K562 (cell line): ENCODE data around the gene ERCC3. TPM values are rescaled to one million over a fixed set of nuclear protein-coding genes. Genes with fewer than 3 reads are reported as not detected.

Experiments
- ATAC-seq: fragments of 200-7000 bp; cut with Tn5 transposase; 3 replicates; pipeline ENCODE4 v1.9.1; 2020; ENCODE audit warnings: moderate library complexity
- BruUV-seq: library from RNA; stranded (reverse); fragments of 400-500 nt; replicated peaks from 2 replicates; lab custom pipeline; 2021; lab: Mats Ljungman, UMichigan
- CTCF ChIA-PET: fragments of 300-600 bp; formaldehyde crosslinking; extraction: SDS; loops from one replicate; lab custom pipeline; 2021; ENCODE audit warnings: low intra/inter-chr PET ratio; lab: Yijun Ruan, JAX
- POLR2A ChIA-PET: fragments of 300-600, 350-650 bp; sonication (Branson Sonifier 250); formaldehyde crosslinking; extraction: SDS; loops from one replicate; lab custom pipeline; 2021; ENCODE audit warnings: antibody characterized with exemption, inconsistent platforms; lab: Yijun Ruan, JAX
- DNase-seq, 4 experiments: peaks; one replicate each; pipeline versions ENCODE4 v3.0.0 to v3.0.0-alpha.2; 2011 to 2018; ENCODE audit warnings: low spot score in 3 of 4, mixed read lengths in 3 of 4; ENCODE audit errors: extremely low read depth in 1 of 4
- FAIRE-seq: peaks from 2 replicates; lab custom pipeline; 2011; peaks lifted over from hg19 to GRCh38; lab: Jason Lieb, UNC
- H2AFZ ChIP-seq: 2 replicates; pipeline ENCODE4 v1.6.0; 2011; ENCODE audit warnings: low read depth, low read length, control low read depth, inconsistent platforms
- H3K27ac ChIP-seq: fragments of 200-600 bp; 3 replicates; pipeline ENCODE4 v1.8.0; 2011; ENCODE audit warnings: low read depth, mild to moderate bottlenecking, control low read depth, inconsistent platforms, low read length, moderate library complexity, mixed read lengths; ENCODE audit errors: extremely low read depth
- H3K27me3 ChIP-seq, 2 experiments: fragments of 300-600 bp in 1 of 2; 2 replicates in 1 of 2; 3 replicates in 1 of 2; pipeline versions ENCODE4 v1.6.0 to v1.8.0; 2011; ENCODE audit warnings: inconsistent platforms in 2 of 2, low read length in 2 of 2, mild to moderate bottlenecking in 1 of 2, mixed read lengths in 1 of 2, moderate library complexity in 1 of 2; ENCODE audit not compliant: control insufficient read depth in 2 of 2, insufficient read depth in 2 of 2
- H3K36me3 ChIP-seq: fragments of 300-600 bp; 3 replicates; pipeline ENCODE4 v1.8.0; 2011; ENCODE audit warnings: mild to moderate bottlenecking, low read length, inconsistent platforms; ENCODE audit not compliant: control insufficient read depth, insufficient read depth
- H3K4me1 ChIP-seq, 2 experiments: fragments of 200-600 bp in 1 of 2; replicated peaks in 1 of 2; 2 replicates in 1 of 2; 3 replicates in 1 of 2; pipeline versions ENCODE4 v1.5.1 to v1.8.0; 2011; ENCODE audit warnings: inconsistent platforms in 2 of 2, low read length in 2 of 2, mild to moderate bottlenecking in 1 of 2, mixed read lengths in 1 of 2, moderate library complexity in 1 of 2; ENCODE audit not compliant: control insufficient read depth in 2 of 2, insufficient read depth in 2 of 2
- H3K4me2 ChIP-seq: 2 replicates; pipeline ENCODE4 v1.6.1; 2011; ENCODE audit warnings: low read length, control low read depth, inconsistent platforms, mixed read lengths; ENCODE audit not compliant: insufficient read depth
- H3K4me3 ChIP-seq: fragments of 200-600 bp; sonication (generic), shearing (Covaris generic); 2 replicates; pipeline ENCODE4 v1.5.1; 2016; ENCODE audit warnings: control low read depth, inconsistent platforms
- H3K79me2 ChIP-seq: fragments of 200-600 bp; 3 replicates; pipeline ENCODE4 v1.8.0; 2011; ENCODE audit warnings: low read length, inconsistent platforms; ENCODE audit not compliant: control insufficient read depth, insufficient read depth
- H3K9ac ChIP-seq, 2 experiments: 2 replicates each; pipeline versions ENCODE4 v1.6.0 to v1.6.1; 2011; ENCODE audit warnings: low read depth in 2 of 2, low read length in 2 of 2, control low read depth in 1 of 2, inconsistent platforms in 1 of 2, mild to moderate bottlenecking in 1 of 2, mixed read lengths in 1 of 2; ENCODE audit not compliant: insufficient read depth in 1 of 2
- H3K9me1 ChIP-seq: one replicate; pipeline ENCODE4 v1.6.0; 2011; ENCODE audit warnings: inconsistent platforms, mild to moderate bottlenecking, low read length, moderate library complexity; ENCODE audit not compliant: control insufficient read depth, insufficient read depth
- H3K9me3 ChIP-seq: replicated peaks from 2 replicates; pipeline ENCODE4 v1.5.1; 2011; ENCODE audit warnings: low read depth, low read length, inconsistent platforms; ENCODE audit not compliant: control insufficient read depth, insufficient read depth
- H4K20me1 ChIP-seq: replicated peaks from 2 replicates; pipeline ENCODE4 v1.6.1; 2011; ENCODE audit warnings: low read length, inconsistent platforms, mixed read lengths; ENCODE audit not compliant: control insufficient read depth, insufficient read depth
- PHTF2 ChIP-seq: fragments of 250-450 bp; sonication (Bioruptor Pico); IDR thresholded peaks from 2 replicates; pipeline ENCODE4 v1.5.0; 2021; ENCODE audit warnings: mild to moderate bottlenecking
- SPI1 ChIP-seq: IDR thresholded peaks from 2 replicates; pipeline ENCODE4 v1.6.1; 2011; ENCODE audit warnings: low read depth, low read length, control low read depth, borderline replicate concordance
- WGBS: fragments of 100-300 bp; shearing (Covaris generic); methylation state at CpG from one replicate; pipeline ENCODE4 v1.1.6; 2016; ENCODE audit warnings: low coverage, mixed read lengths; ENCODE audit not compliant: insufficient coverage; ENCODE audit errors: missing lambda C conversion rate; 5-methylcytosine and 5-hydroxymethylcytosine counted together
- in situ Hi-C: fragments of 300-500 bp; cut with MboI; formaldehyde crosslinking; loops from 4 replicates; pipeline ENCODE4 v1.15.0; 2018; ENCODE audit warnings: inconsistent platforms, mixed read lengths
- intact Hi-C: fragments of 100-400 bp; cut with micrococcal nuclease; formaldehyde crosslinking; loops from 2 replicates; pipeline ENCODE4 v1.14.2; 2022
- polyA plus RNA-seq, 8 experiments: library from polyadenylated mRNA; depleted of rRNA in 4 of 8; stranded (reverse) in 5 of 8; unstranded in 3 of 8; fragments of >200 nt; fragmentation: Nextera tagmentation in 2 of 8; fragmentation: Illumina TruSeq in 1 of 8; extraction: Ambion mirVana in 2 of 8; extraction: Trizol in 1 of 8; gene quantifications; 2 replicates each; pipeline versions ENCODE4 v1.2.1 to v1.2.3, GENCODE V29; 2011 to 2014; ENCODE audit warnings: inconsistent platforms in 1 of 8, missing spikeins in 1 of 8
- total RNA-seq, 7 experiments: library from RNA; depleted of rRNA in 6 of 7; stranded (reverse); fragments of >200 nt in 6 of 7; fragmentation: Illumina TruSeq in 2 of 7; extraction: Trizol in 2 of 7; gene quantifications; 2 replicates each; pipeline versions ENCODE4 v1.2.1 to v1.2.3, GENCODE V29; 2011 to 2021; ENCODE audit warnings: low replicate concordance in 1 of 7
- TF ChIP-seq, protein P1 (sequence below): fragments of 450-650 bp; IDR thresholded peaks from 2 replicates; pipeline ENCODE4 v1.6.1; 2017; ENCODE audit warnings: antibody characterized with exemption, mild to moderate bottlenecking

ERCC3 gene
- total and polyA plus RNA-seq, 9 of the 15 experiments (the other 6 are each of a cell fraction or from before 2014, with no cell fraction given): 17.9 to 61.5 (median 43.1) TPM

DNA sequence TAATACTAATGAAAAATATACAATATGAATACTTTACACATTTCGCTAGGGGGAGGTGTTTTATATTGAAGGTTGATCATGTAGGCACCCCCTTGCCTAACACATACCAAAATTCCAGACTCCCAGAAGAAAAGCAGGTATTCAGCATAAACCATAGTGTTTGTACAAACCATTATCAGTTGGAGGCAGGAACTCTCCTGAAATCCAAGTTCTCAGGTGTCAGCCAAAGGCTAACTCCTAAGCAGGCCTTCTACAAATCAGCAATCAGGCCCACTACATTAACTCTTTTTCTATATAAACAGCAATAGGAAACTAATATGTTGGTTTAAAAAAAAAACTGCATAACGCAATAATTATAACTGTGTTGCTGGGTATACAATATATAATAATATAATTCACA, 49.3 kb upstream of the ERCC3 start:
- Histone ChIP-seq H3K9ac (no peak overlapping the region), H3K4me1 (no peaks in the 10 kb centered on the region; a peak in 1 of 5 replicates), H3K9me3 (no peaks in the 10 kb centered on the region), H3K4me2 (no peak overlapping the region), H3K27me3 (no peaks in the 10 kb centered on the region), H3K9me1 (no peaks in the 10 kb centered on the region), H3K27ac (no peak overlapping the region), H4K20me1 (peaks cover 5% of the 10 kb centered on the region; the same call in 1 of the 2 replicates), H3K79me2 (peaks cover 21% of the 10 kb centered on the region), H3K4me3 (no peak overlapping the region), H3K36me3 (peaks cover 13% of the 10 kb centered on the region), H2AFZ (no peak overlapping the region)
- TF ChIP-seq PHTF2 (CRISPR knock-in tag): no peak
- BruUV-seq: no TSS peak
- FAIRE-seq (no peak), ATAC-seq (no peak), DNase-seq (no peak)
- in situ Hi-C loops: no loop called here
- intact Hi-C loops: no loop called here
- 65% methylated on average over 2 of the region's 2 CpGs for WGBS
- CTCF ChIA-PET: no interaction called here
- POLR2A ChIA-PET: no interaction called here

DNA sequence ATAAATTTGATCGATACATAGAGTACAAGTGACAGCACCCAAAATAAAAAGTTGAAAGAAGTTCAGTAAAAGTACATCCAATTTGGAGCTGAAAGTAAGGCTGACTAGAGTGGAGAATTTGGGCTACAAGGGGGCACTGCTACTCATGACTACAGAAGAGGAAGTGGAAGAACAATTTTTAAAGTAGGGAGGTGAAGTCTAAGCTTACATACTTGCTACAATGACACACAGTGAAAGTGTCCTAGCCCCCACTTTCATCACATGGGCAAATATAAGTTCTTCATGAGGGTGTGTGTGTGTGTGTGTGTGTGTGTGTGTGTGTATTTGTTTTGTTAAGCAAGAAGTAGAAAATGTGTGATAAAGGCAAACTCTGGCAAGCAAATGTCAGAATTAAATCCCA, 48.2 kb upstream of the ERCC3 start:
- TF ChIP-seq, protein P1, sequence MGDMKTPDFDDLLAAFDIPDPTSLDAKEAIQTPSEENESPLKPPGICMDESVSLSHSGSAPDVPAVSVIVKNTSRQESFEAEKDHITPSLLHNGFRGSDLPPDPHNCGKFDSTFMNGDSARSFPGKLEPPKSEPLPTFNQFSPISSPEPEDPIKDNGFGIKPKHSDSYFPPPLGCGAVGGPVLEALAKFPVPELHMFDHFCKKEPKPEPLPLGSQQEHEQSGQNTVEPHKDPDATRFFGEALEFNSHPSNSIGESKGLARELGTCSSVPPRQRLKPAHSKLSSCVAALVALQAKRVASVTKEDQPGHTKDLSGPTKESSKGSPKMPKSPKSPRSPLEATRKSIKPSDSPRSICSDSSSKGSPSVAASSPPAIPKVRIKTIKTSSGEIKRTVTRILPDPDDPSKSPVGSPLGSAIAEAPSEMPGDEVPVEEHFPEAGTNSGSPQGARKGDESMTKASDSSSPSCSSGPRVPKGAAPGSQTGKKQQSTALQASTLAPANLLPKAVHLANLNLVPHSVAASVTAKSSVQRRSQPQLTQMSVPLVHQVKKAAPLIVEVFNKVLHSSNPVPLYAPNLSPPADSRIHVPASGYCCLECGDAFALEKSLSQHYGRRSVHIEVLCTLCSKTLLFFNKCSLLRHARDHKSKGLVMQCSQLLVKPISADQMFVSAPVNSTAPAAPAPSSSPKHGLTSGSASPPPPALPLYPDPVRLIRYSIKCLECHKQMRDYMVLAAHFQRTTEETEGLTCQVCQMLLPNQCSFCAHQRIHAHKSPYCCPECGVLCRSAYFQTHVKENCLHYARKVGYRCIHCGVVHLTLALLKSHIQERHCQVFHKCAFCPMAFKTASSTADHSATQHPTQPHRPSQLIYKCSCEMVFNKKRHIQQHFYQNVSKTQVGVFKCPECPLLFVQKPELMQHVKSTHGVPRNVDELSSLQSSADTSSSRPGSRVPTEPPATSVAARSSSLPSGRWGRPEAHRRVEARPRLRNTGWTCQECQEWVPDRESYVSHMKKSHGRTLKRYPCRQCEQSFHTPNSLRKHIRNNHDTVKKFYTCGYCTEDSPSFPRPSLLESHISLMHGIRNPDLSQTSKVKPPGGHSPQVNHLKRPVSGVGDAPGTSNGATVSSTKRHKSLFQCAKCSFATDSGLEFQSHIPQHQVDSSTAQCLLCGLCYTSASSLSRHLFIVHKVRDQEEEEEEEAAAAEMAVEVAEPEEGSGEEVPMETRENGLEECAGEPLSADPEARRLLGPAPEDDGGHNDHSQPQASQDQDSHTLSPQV: no peak
- TF ChIP-seq SPI1: peak; percentile 52; the same call in 1 of the 2 replicates
- Histone ChIP-seq H3K4me2 (no peak overlapping the region), H3K27me3 (no peaks in the 10 kb centered on the region), H3K27ac (no peak overlapping the region), H3K4me3 (no peak overlapping the region), H3K9me1 (no peaks in the 10 kb centered on the region), H4K20me1 (no peaks in the 10 kb centered on the region), H2AFZ (no peak overlapping the region), H3K36me3 (peaks cover 13% of the 10 kb centered on the region), H3K79me2 (peaks cover 20% of the 10 kb centered on the region), H3K4me1 (no peaks in the 10 kb centered on the region), H3K9ac (no peak overlapping the region), H3K9me3 (no peaks in the 10 kb centered on the region)
- POLR2A ChIA-PET: no interaction called here
- CTCF ChIA-PET: interaction anchor here (0.5 kb wide), 1 partner anchor 166 kb away, joined by 3 read pairs; no protein-coding TSS in a partner anchor
- WGBS: 100% methylated on average over 1 of the region's 1 CpG
- intact Hi-C loops (no loop called here), in situ Hi-C loops (no loop called here)
- FAIRE-seq: no peak
- no TSS peak for BruUV-seq
- no peak for ATAC-seq
- DNase-seq: no peak
